HUES48 (cell line): ENCODE data around the gene CHAF1B.
"Not testable (repeated sequence)": the region's sequence is repeated elsewhere in the genome, so short reads cannot be mapped to it uniquely, and the experiment has no call there.

Experiments
- H3K27ac ChIP-seq: one replicate; pipeline ENCODE4 v1.7.0; 2013; ENCODE audit warnings: low read depth, low read length, inconsistent platforms
- H3K27me3 ChIP-seq: 2 replicates; pipeline ENCODE4 v1.6.1; 2013; ENCODE audit warnings: mild to moderate bottlenecking, low read length; ENCODE audit not compliant: control insufficient read depth, insufficient read depth
- H3K36me3 ChIP-seq: 2 replicates; pipeline ENCODE4 v1.6.1; 2013; ENCODE audit warnings: low read length; ENCODE audit not compliant: control insufficient read depth, insufficient read depth
- H3K4me1 ChIP-seq: 2 replicates; pipeline ENCODE4 v1.6.1; 2013; ENCODE audit warnings: mild to moderate bottlenecking, low read length; ENCODE audit not compliant: control insufficient read depth, insufficient read depth
- H3K4me3 ChIP-seq: 2 replicates; pipeline ENCODE4 v1.5.1; 2013; ENCODE audit warnings: mild to moderate bottlenecking, low read depth, low read length
- H3K9ac ChIP-seq: 2 replicates; pipeline ENCODE4 v1.6.1; 2013; ENCODE audit warnings: mild to moderate bottlenecking, low read depth, low read length, moderate library complexity
- H3K9me3 ChIP-seq: 2 replicates; pipeline ENCODE4 v1.6.1; 2013; ENCODE audit warnings: low read length; ENCODE audit not compliant: control insufficient read depth, insufficient read depth

The CHAF1B gene

GRCh38 chr21:36388835-36389234, 3.6 kb downstream of the CHAF1B start:
- no peak overlapping the region for H3K27ac ChIP-seq
- peaks cover 23% of the 10 kb centered on the region for H3K36me3 ChIP-seq
- no peak overlapping the region for H3K9ac ChIP-seq
- H3K4me1 ChIP-seq, result peaks cover 8% of the 10 kb centered on the region; the same call in 1 of the 2 replicates
- H3K27me3 ChIP-seq, result no peaks in the 10 kb centered on the region
- H3K4me3 ChIP-seq, result no peak overlapping the region
- no peaks in the 10 kb centered on the region for H3K9me3 ChIP-seq

DNA sequence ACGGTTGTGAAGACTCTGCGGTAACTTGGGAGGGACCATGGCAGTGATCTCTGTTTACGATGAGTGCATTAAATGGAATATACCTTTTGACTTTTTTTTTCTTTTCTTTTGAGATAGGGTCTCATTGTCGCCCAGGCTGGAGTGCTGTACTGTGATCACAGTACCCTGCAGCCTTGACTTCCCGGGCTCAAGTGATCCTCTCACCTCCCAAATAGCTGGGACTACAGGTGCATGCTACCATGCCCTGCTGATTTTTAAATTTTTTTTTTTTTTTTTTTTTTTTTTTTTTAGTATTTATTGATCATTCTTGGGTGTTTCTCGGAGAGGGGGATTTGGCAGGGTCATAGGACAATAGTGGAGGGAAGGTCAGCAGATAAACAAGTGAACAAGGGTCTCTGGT, 6.5 kb downstream of the CHAF1B start:
- not testable (repeated sequence) for H3K9me3 ChIP-seq, H3K4me3 ChIP-seq, H3K9ac ChIP-seq, H3K4me1 ChIP-seq, H3K27me3 ChIP-seq, H3K27ac ChIP-seq
- peaks cover 40% of the 10 kb centered on the region for H3K36me3 ChIP-seq

DNA sequence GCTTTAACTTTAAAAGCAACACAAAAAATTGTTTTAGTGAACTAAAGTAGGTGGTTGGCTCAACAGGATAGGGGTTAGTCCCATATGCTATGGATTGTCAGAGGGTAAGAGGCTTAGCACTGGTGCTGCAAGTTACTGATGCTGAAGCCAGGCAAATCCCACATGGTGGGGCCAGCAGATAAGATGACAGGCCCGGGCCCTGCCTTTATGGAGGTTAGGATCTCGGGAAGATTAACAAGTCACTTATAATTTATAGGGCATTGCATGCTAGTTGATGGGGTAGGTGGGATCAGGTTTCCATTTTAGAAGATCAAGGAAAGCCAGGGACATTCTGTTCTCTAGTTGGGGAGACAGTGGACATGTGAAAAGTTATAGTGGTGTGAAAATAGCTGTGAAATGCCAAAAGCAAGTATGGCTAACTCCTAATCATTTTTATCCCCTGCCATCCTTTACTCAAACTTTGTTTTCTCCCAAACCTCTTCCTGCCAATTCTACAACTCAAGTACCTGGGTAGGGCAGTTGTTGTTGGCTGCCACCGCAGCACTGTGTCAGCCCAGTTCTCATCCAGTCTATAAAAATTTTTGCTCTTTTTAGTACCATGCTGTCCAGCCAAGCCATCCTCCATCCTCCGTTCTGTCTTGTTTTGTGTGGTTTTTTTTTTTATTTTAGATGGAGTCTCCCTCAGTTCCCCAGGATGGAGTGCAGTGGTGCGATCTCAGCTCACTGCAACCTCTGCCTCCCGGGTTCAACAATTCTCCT, 10.3 kb downstream of the CHAF1B start:
- Histone ChIP-seq H3K36me3 (peaks cover 56% of the 10 kb centered on the region), H3K4me3 (no peak overlapping the region), H3K27me3 (no peaks in the 10 kb centered on the region), H3K4me1 (no peaks in the 10 kb centered on the region), H3K27ac (no peak overlapping the region), H3K9me3 (no peaks in the 10 kb centered on the region), H3K9ac (no peak overlapping the region)

GRCh38 chr21:36396325-36396724, 11.1 kb downstream of the CHAF1B start:
- Histone ChIP-seq H3K36me3 (peaks cover 53% of the 10 kb centered on the region), H3K4me1 (no peaks in the 10 kb centered on the region), H3K4me3 (no peak overlapping the region), H3K9me3 (no peaks in the 10 kb centered on the region), H3K9ac (no peak overlapping the region), H3K27ac (no peak overlapping the region), H3K27me3 (no peaks in the 10 kb centered on the region)

GRCh38 chr21:36396971-36397370, 11.8 kb downstream of the CHAF1B start:
- H3K27me3 ChIP-seq, result no peaks in the 10 kb centered on the region
- no peaks in the 10 kb centered on the region for H3K4me1 ChIP-seq
- no peak overlapping the region for H3K4me3 ChIP-seq
- H3K27ac ChIP-seq, result no peak overlapping the region
- H3K9me3 ChIP-seq, result no peaks in the 10 kb centered on the region
- no peak overlapping the region for H3K9ac ChIP-seq
- H3K36me3 ChIP-seq, result peaks cover 54% of the 10 kb centered on the region

- no peak overlapping the region for H3K27ac ChIP-seq
- H3K4me3 ChIP-seq, result no peak overlapping the region
- no peaks in the 10 kb centered on the region for H3K27me3 ChIP-seq
- no peaks in the 10 kb centered on the region for H3K9me3 ChIP-seq
- H3K36me3 ChIP-seq, result peaks cover 61% of the 10 kb centered on the region
- no peaks in the 10 kb centered on the region for H3K4me1 ChIP-seq
- H3K9ac ChIP-seq, result no peak overlapping the region
These were observed 12.4 kb downstream of the CHAF1B start for GRCh38 chr21:36397606-36398005.

DNA sequence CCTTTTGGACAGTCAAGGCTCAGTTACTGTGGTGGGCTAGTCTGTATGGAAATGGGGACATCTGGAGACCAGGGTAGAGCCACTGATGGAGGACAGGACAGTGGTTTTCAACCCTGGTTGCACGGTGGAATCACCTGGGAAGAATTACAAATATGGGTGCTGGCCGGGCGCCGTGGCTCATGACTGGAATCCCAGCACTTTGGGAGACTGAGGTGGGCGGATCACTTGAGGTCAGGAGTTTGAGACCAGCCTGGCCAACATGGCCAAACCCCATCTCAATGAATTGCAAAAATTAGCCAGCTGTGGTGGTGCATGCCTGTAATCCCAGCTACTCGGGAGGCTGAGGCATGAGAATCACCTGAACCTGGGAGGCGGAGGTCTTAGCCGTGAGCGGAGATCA, 14.5 kb downstream of the CHAF1B start:
- H3K4me3 ChIP-seq, result not testable (repeated sequence)

GRCh38 chr21:36400719-36401118, 15.5 kb downstream of the CHAF1B start:
- Histone ChIP-seq H3K4me3 (no peak overlapping the region), H3K27me3 (no peaks in the 10 kb centered on the region), H3K36me3 (peaks cover 60% of the 10 kb centered on the region), H3K4me1 (no peaks in the 10 kb centered on the region), H3K9me3 (no peaks in the 10 kb centered on the region), H3K9ac (no peak overlapping the region), H3K27ac (no peak overlapping the region)

More for the DNA sequence above, 14.5 kb downstream of the CHAF1B start:
- H3K36me3 ChIP-seq, result peaks cover 61% of the 10 kb centered on the region
- H3K9me3 ChIP-seq, H3K4me1 ChIP-seq, H3K27ac ChIP-seq, H3K27me3 ChIP-seq, H3K9ac ChIP-seq: not testable (repeated sequence)

DNA sequence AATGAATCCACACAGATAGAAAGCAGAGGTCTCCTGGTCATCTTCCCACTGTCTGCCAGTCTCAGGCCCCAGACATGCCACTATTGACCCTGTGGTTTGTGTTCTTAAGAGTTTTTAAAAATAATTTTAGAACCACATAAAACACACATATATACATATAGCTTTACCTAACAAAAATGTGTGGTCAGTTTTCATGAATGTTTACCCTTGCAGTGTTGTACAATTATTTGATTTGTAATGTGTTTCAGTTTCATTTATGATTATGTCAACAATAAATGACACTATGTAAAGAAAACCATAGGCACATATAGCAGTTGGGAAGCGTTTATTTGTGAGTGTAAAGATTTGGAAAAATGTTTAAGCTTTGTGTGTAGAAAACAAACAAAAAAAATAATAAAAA, 17.1 kb downstream of the CHAF1B start:
- Histone ChIP-seq H3K4me3 (no peak overlapping the region), H3K36me3 (peaks cover 55% of the 10 kb centered on the region), H3K27me3 (no peaks in the 10 kb centered on the region), H3K27ac (no peak overlapping the region), H3K4me1 (no peaks in the 10 kb centered on the region), H3K9me3 (no peaks in the 10 kb centered on the region), H3K9ac (no peak overlapping the region)

DNA sequence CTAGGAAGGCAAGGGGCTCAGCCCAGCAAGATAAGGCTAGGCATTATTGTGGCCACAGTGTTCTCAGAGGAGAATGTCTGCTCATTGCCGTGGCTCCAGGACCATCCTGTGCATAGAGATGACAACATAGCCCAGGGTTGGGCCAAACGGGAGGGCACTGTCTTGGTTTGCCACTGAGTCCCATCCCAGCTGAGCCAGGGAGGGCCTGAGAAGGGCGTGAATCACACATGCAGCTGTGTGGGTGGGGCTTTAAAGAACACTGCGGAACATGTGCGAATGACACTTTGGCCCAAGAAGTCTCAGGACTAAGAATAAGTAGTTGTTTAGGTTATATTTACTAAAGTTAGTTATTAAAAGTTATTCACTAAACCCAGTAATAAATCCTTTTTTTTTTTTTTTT, 18.5 kb downstream of the CHAF1B start:
- H3K4me3 ChIP-seq, result no peak overlapping the region
- no peak overlapping the region for H3K27ac ChIP-seq
- no peaks in the 10 kb centered on the region for H3K9me3 ChIP-seq
- H3K27me3 ChIP-seq, result no peaks in the 10 kb centered on the region
- H3K4me1 ChIP-seq, result no peaks in the 10 kb centered on the region
- H3K9ac ChIP-seq, result no peak overlapping the region
- H3K36me3 ChIP-seq, result peaks cover 53% of the 10 kb centered on the region

DNA sequence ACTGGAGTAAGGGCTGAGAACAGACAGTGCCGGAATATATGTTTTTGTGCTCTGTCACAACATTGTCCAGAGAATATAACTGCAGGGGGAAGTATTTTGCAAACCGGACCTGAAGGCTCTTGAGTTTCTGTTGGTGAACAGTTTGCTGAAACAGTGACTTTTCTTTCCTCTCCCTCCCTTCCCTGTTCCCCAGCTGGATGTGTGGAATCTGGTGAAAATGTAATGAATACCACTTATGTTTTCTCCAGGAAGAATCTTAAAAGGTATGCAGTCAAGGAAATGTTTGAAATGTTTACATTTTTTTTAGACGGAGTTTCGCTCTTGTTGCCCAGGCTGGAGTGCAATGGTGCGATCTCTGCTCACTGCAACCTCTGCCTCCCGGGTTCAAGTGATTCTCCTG, 23.4 kb downstream of the CHAF1B start:
- no peaks in the 10 kb centered on the region for H3K27me3 ChIP-seq
- H3K36me3 ChIP-seq, result peaks cover 49% of the 10 kb centered on the region
- H3K9ac ChIP-seq, result no peak overlapping the region
- H3K9me3 ChIP-seq, result no peaks in the 10 kb centered on the region
- no peaks in the 10 kb centered on the region for H3K4me1 ChIP-seq
- H3K4me3 ChIP-seq, result no peak overlapping the region
- H3K27ac ChIP-seq, result no peak overlapping the region
